8988T (cell line): ENCODE results near the gene CLEC10A.

Source experiments
- DNase-seq: peaks from one replicate; pipeline ENCODE4 v3.0.0; 2011

The CLEC10A gene

DNA sequence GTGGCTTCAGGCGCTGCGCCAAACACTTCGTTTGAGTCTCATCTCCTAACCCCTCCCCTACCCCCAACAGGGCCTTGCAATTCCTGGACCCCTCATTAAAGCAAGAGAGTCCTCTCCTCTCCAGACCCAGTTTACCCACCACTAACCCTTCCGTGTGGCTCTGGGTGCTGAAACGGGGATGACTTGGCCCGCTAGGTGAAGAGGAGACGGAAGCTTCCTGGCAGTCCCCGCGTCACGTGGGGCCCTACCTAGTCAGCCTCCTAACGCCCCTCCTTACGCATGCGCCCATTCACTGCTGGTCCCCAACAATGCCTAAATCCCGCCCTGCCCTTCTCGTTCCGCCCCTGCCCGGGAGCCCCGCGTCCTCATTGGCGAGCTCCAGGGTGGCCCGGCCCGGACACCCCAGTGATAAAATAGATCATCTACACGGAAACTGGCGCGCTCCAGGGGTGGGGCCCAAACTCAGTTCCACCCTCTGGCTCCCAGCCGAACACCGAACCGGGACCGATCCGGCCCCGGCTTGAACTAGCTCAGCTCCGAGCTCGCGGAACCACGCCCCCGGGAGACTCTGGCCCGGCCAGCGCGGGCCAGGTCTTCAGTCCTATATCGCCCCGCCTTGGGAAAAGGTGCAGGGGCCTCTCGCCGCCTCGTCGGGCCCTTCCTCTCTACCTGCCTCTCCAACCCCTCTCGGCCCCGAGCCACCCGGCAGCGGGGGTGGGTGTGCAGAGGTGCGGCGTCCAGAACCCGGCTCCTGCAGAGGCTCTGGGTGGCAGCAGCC lies 44.3 kb downstream of the CLEC10A start, which contains the start of gene SLC16A13:
Gene SLC16A13, plus strand, starts transcription at position 425 of the 778 bp plus-strand sequence. CDS start 368 bp downstream, outside the sequence.
- peak; percentile 95 for DNase-seq

DNA sequence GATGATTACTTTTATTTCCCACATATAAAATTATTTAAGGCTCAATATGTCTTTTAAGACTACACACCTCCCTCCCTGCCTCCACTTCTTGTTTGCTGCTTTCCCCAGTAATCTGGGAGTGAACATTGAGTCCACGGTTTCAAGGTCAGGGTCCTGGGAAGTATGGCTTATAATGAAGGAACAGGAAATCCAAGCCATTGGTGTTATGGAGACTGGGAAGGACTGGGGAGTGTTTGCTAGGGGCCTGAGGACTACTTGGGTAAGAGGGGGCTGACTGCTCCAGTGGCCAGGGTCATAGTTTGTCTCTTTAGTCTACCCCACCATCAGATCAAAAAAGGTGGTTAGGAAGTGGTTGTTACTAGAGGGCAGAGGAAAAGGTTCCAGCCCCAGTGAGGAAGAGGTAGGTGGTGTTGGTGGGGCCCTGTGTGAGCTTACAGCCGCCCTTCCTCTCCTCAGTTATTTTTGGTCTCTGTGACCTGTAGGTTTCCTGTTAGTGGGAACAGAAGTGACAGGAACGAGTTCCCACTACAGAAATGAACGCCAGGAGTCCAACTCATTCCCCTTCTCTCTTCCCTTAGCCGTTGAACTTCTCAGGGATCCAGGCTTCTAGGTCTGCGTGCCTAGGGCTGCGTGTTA lies 45.0 kb downstream of the CLEC10A start:
- no peak for DNase-seq

DNA sequence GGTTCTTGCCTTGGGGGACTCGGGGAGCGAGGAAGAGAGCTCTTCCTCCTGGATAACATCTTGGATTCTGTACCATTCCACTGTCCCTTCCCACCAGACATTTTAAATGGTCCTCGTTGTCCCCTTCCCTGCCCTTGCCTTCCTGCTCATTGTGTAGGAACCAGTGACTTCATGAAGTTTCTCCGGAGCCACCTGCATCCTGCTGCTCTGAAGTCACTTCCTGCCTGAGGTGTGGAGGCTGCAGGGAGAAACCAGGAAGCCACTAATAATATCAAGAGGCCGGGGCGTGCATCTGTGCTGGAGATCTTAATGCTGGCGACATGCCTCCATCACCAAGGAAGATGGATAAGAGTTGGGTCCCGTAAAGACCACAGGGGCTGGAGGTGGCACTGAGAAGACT lies 50.4 kb downstream of the CLEC10A start:
- no peak for DNase-seq

DNA sequence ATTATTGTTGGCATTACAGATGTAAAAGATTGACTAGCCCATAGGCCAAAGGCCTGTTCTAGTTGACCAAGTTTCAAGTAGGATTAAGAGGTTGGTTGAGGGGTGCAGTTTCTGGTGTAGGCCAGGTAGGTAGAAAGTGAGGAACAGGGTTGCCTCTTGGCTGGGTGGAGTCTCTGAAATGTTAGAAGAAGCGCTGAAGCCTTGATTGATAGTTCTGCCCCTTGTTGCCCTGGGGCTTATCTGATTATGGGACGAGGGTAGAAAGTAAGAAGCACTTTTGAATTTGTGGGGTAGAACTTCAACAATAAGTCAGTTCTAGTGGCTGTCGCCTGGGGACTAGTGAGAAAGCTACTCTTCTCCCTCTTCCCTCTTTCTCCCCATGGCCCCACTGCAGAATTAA lies 51.0 kb downstream of the CLEC10A start:
- DNase-seq: no peak

GRCh38 chr17:7027335-7027734 lies 52.7 kb downstream of the CLEC10A start:
- no peak for DNase-seq

DNA sequence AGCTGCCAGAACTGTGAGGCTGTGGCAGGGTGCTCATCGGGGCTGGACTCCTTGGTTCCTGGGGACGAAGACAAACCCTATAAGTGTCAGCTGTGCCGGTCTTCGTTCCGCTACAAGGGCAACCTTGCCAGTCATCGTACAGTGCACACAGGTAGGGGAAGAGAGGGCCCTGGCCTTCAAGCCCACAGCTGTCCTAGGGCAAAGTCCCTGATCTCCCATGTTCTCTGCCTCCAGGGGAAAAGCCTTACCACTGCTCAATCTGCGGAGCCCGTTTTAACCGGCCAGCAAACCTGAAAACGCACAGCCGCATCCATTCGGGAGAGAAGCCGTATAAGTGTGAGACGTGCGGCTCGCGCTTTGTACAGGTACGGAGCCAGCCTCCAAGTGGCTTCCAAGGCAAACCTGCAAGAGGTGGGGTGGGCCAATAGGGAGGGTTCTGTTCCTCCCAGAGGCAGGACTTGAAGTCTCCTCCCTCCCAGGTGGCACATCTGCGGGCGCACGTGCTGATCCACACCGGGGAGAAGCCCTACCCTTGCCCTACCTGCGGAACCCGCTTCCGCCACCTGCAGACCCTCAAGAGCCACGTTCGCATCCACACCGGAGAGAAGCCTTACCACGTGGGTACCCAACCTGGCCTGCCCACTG lies 53.5 kb downstream of the CLEC10A start:
- DNase-seq: no peak

GRCh38 chr17:7025245-7025644 lies 54.8 kb downstream of the CLEC10A start:
- DNase-seq: no peak
